Muscle of leg (tissue), 11 donors: ENCODE data around the gene RSPH3. TPM values are rescaled to one million over a fixed set of nuclear protein-coding genes. Genes with fewer than 3 reads are reported as not detected.
A peak's percentile ranks its signal among the peaks of the same experiment; 100 is the strongest.

Experiments
- DNase-seq: peaks from one replicate; pipeline ENCODE4 v3.0.0; 2013
- H3K27ac ChIP-seq: one replicate; pipeline ENCODE4 v1.5.1; 2013; ENCODE audit warnings: mild to moderate bottlenecking, low read length, control low read depth
- H3K27me3 ChIP-seq: one replicate; pipeline ENCODE4 v1.6.1; 2013; ENCODE audit warnings: low read length; ENCODE audit not compliant: control insufficient read depth, insufficient read depth
- H3K36me3 ChIP-seq: one replicate; pipeline ENCODE4 v1.6.1; 2013; ENCODE audit warnings: low read length; ENCODE audit not compliant: control insufficient read depth, insufficient read depth
- H3K4me1 ChIP-seq: one replicate; pipeline ENCODE4 v1.6.1; 2013; ENCODE audit warnings: low read length; ENCODE audit not compliant: control insufficient read depth, insufficient read depth
- H3K4me3 ChIP-seq: one replicate; pipeline ENCODE4 v1.5.1; 2013; ENCODE audit warnings: low read length, control low read depth
- H3K9me3 ChIP-seq: replicated peaks from 2 replicates; pipeline ENCODE4 v1.6.1; 2013; ENCODE audit warnings: low read depth, low read length; ENCODE audit not compliant: control insufficient read depth
- WGBS: methylation state at CpG from one replicate; pipeline ENCODE4 v1.1.5; 2013; ENCODE audit warnings: missing lambda C conversion rate; ENCODE audit not compliant: insufficient coverage; 5-methylcytosine and 5-hydroxymethylcytosine counted together
- polyA plus RNA-seq, 8 donors: library from polyadenylated mRNA; unstranded; fragments of 120-200 nt; gene quantifications; one replicate each; pipeline versions ENCODE4 v1.2.1 to v1.2.3, GENCODE V29; 2013; ENCODE audit warnings: inconsistent platforms in 1 of 8, low replicate concordance in 1 of 8; ENCODE audit not compliant: insufficient read length in 8 of 8, insufficient read depth in 1 of 8
- total RNA-seq: library from RNA; stranded (reverse); fragments of 120-200 nt; gene quantifications from one replicate; pipeline ENCODE4 v1.2.4, GENCODE V29; 2013

RSPH3 gene
- total and polyA plus RNA-seq, 9 donors, result 2.3 to 5.2 (median 3.1) TPM

DNA sequence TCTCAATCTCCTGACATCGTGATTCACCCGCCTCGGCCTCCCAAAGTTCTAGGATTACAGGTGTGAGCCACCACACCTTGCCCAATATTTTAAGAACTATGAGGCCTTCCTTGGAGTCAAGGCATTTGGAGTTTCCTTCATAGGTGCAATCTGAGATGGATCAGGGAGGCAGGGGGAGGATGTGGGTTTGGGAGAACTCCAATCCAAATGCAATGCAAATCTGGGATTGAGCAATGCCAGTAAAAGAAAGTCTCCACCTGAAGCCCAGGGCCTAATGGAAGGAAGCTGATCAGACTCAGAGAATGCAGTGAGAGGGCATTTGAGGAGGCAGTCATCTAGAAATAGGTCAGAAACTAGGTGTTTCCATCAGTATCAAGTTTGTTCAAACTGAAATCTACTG lies 21.2 kb downstream of the RSPH3 start:
- no peaks in the 10 kb centered on the region for H3K9me3 ChIP-seq

DNA sequence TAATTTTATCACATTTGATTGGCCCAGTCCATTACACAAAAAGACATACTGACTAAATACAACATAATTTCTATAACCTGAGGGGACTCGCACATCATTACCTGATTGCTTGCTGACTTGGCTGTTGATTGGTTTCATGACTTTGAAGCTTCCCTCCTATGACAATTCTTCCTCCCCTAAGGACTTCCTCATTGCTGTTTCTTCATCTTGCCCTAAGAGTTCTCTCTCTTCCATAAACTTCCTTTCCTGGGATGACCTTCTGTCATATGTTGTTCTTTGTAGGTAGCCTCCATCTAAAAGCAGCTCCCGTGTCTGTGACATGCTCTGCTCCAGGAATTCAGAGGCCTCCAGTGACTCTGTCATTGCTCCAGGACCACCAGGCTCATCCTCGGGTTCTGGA lies 22.6 kb downstream of the RSPH3 start:
- Histone ChIP-seq H3K36me3 (peaks cover 2% of the 10 kb centered on the region), H3K9me3 (no peaks in the 10 kb centered on the region), H3K27me3 (no peaks in the 10 kb centered on the region), H3K4me1 (no peaks in the 10 kb centered on the region), H3K4me3 (no peak overlapping the region), H3K27ac (no peak overlapping the region)
- 84% methylated on average over 2 of the region's 3 CpGs for WGBS
- DNase-seq, result no peak

More for the DNA sequence above, 21.2 kb downstream of the RSPH3 start:
- Histone ChIP-seq H3K27me3 (no peaks in the 10 kb centered on the region), H3K36me3 (peaks cover 2% of the 10 kb centered on the region), H3K27ac (no peak overlapping the region), H3K4me1 (no peaks in the 10 kb centered on the region), H3K4me3 (no peak overlapping the region)
- WGBS, result 94% methylated on average over 3 of the region's 3 CpGs
- no peak for DNase-seq

DNA sequence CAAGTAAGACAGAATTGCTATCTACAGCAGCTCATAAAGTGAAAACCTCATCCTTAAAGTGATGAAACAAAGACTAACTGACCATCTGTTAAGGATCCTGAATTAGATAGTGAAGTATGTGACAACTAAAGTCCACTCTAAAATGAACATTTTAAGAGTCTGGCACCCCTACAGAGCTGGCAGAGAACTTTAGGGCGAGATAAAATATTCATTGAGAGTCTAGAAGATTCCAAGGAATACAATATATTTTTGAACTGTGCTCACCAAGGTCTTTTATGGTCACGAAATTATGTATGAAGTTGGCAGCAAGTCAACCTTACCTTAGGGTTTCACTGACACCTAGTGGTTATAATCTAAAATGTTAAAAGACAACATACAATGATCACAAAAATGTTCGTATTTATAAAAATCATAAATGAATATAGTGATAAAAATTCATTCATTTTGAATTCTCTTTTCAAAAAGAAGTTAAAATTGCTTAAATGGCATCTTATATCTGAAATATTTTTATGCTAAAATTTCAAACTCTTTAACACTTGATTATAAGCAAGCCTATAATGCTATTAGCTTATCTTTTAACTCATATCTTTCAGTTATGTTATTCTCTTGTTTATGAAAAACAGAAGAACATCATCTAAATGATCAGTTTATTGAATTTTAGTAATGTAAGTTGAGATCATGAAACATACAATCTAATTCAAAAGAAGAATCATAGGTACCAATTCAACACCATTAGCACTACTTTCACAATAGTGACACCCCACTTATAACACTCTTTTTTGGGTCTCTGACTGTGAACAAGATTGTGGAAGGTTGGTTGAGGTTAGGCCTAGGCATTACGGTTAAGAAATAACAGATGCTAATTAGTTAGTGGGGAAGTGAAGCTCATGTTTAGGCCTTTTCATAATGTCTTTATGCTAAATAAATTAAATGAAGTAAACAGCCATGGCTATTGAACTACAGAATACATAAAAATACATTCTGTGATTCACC lies 27.5 kb downstream of the RSPH3 start:
- H3K27me3 ChIP-seq, result no peaks in the 10 kb centered on the region
- no peak overlapping the region for H3K4me3 ChIP-seq
- H3K27ac ChIP-seq, result no peak overlapping the region
- no peaks in the 10 kb centered on the region for H3K36me3 ChIP-seq
- no peaks in the 10 kb centered on the region for H3K4me1 ChIP-seq
- peaks cover 16% of the 10 kb centered on the region for H3K9me3 ChIP-seq
- peak; percentile 70 for DNase-seq
- no CpG with 5 or more reads among the region's 4 CpGs for WGBS

DNA sequence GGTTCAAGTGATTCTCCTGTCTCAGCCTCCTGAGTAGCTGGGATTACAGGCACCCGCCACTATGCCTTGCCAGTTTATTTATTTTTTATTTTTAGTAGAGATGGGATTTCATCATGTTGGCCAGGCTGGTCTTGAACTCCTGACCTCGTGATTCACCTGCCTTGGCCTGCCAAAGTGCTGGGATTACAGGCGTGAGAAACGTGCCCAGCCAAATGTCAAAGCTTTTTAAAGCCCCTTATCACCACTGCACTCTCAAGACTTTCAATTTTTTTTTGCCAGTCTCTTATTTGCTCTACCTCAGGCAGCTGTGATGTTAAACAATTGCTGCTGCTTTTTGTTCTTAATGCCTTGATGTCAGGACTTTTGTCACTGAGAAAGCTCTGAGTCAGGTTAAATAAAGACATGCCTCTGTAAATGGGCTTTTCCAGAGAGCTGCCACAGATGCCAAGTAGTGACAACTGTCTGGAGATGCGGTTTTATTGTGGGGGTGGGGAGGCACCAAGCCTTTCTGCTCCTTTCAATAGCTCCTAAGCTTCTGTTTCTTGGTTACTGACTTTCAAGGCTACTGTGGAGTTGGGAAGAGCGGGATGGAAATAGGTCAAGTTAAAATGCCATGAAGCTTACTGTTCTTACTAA lies 29.2 kb downstream of the RSPH3 start:
- Histone ChIP-seq H3K27me3 (no peaks in the 10 kb centered on the region), H3K36me3 (no peaks in the 10 kb centered on the region), H3K4me1 (no peaks in the 10 kb centered on the region), H3K4me3 (no peak overlapping the region), H3K27ac (no peak overlapping the region), H3K9me3 (peaks cover 21% of the 10 kb centered on the region)
- peak; percentile 11 for DNase-seq
- 77% methylated on average over 3 of the region's 6 CpGs for WGBS

DNA sequence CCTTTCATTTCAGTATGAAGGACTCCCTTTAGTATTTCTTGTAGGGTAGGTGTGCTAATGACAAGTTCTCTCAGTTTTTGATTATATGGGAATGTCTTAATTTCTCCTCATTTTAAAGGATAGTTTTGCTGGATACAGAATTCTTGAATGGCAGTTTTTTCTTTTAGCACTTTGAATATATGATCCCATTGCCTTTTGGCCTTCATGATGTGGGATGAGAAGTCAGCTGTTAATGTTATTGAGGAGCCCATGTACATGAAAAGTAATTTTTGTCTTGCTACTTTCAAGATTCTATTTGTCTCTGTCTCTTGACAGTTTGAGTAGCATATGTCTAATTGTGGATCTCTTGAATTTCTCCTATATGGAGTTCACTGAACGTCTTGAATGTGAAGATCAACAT lies 30.9 kb downstream of the RSPH3 start:
- Histone ChIP-seq H3K27me3 (no peaks in the 10 kb centered on the region), H3K27ac (no peak overlapping the region), H3K36me3 (no peaks in the 10 kb centered on the region), H3K4me3 (no peak overlapping the region), H3K9me3 (peaks cover 21% of the 10 kb centered on the region), H3K4me1 (no peaks in the 10 kb centered on the region)
- DNase-seq, result no peak
- WGBS, result no CpG with 5 or more reads among the region's 1 CpG

DNA sequence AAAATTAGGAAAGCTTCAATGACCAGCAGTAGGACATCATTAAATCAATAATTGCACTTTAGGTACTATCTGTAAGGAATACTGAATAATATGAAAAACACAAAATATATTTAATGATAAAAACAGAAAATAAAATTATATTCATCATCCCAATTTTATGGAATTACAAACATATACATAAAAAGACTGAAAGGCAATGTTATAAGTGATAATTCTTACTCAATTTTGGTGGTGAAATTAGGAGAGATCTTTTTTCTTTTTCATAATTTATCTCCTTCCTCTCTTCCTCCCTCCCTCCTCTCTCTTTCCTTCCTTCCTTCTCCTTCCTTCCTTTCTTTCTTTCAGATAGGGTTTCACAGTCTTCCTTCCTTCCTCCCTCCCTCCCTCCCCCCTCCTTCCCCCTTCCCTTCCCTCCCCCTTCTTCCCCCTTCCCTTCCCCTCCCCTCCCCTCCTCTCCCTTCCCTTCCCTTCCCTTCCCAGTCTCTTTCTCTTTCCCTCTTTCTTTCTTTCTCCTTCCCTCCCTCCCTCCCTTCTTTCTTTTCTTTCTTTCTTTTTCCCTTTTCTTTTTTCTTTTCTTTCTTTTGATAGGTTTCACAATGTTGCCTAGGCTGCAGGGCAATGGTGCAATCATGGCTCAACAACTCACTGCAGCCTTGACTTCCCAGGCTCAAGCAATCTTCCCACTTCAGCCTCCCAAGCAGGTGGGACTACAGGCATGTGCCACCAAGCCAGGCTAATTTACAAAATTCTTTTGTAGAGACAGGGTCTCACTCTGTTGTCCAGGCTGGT lies 36.8 kb downstream of the RSPH3 start:
- DNase-seq, result no peak
- Histone ChIP-seq H3K27ac (no peak overlapping the region), H3K9me3 (peaks cover 11% of the 10 kb centered on the region), H3K4me1 (no peaks in the 10 kb centered on the region), H3K4me3 (no peak overlapping the region), H3K27me3 (no peaks in the 10 kb centered on the region), H3K36me3 (no peaks in the 10 kb centered on the region)

DNA sequence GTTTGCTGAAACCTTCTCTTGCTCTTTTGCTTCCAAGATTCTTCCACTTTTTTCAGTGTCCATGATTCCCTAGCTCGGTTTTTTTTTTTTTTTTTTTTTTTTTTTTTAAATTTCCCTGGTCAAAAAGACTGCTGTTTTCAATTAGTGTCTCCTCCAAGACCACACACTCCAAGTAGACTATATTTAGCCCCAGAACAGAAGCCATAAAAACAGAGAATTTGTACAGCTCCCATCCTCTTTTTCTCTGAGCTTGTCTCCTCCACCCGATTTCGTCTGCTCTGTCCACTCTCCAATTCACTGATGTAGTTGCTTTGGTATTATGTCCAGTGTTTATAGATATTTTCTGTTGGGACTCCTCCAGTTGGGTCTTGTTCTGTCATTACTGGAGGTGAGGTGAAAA lies 37.6 kb downstream of the RSPH3 start:
- H3K27ac ChIP-seq, result no peak overlapping the region
- no peaks in the 10 kb centered on the region for H3K36me3 ChIP-seq
- no peaks in the 10 kb centered on the region for H3K4me1 ChIP-seq
- WGBS, result 63% methylated on average over 1 of the region's 3 CpGs
- no peak overlapping the region for H3K4me3 ChIP-seq
- H3K27me3 ChIP-seq, result no peaks in the 10 kb centered on the region
- DNase-seq, result peak; percentile 30
- peaks cover 5% of the 10 kb centered on the region for H3K9me3 ChIP-seq

DNA sequence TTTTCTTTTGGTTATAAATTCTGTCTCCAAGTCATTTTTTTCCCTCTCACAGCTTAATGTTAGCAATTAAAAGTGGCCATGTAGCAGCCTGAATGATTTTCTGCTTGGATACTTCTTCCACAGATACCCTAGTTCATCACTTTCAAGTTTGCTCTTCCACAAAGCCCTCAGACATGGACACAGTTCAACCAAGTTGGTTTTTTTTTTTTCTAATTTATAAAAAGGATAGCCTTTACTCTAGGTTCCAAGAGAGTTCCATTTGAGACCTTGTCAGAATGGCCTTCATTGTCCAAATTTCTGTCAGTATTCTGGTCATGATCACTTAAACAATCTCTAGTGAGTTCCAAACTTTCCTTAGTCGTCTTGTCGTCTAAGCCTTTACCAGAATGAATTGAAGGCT lies 40.0 kb downstream of the RSPH3 start:
- Histone ChIP-seq H3K36me3 (no peaks in the 10 kb centered on the region), H3K27me3 (no peaks in the 10 kb centered on the region), H3K4me3 (no peak overlapping the region), H3K27ac (no peak overlapping the region), H3K9me3 (no peaks in the 10 kb centered on the region), H3K4me1 (no peaks in the 10 kb centered on the region)
- no peak for DNase-seq
- WGBS, result 60% methylated on average over 2 of the region's 2 CpGs

DNA sequence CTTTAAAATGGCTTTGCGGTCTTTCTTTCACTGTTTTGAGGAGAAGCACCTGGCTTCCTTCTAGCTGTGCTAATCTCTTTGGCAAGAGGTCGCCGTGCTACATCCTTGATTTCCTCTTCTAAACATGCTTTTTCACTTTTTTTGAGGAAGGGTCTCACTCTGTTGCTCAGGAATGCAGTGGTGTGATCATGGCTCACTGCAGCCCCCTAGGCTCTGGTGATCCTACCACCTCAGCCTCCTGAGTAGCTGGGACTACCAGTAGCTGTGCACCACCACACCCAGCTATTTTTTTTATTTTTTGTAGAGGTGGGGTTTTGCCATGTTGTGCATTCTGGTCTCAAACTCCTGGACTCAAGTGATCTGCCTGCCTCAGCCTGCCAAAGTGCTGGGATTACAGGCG lies 40.5 kb downstream of the RSPH3 start:
- Histone ChIP-seq H3K27ac (no peak overlapping the region), H3K4me1 (no peaks in the 10 kb centered on the region), H3K36me3 (no peaks in the 10 kb centered on the region), H3K27me3 (no peaks in the 10 kb centered on the region), H3K9me3 (no peaks in the 10 kb centered on the region), H3K4me3 (no peak overlapping the region)
- no peak for DNase-seq
- 70% methylated on average over 4 of the region's 4 CpGs for WGBS
